Activated T-cell treated with anti-CD3 and anti-CD28 coated beads, Interleukin-2, amount 50 U/mL, for 24 hours (primary cell): ENCODE measurements around the gene CST7.
"Not testable (repeated sequence)": the region's sequence is repeated elsewhere in the genome, so short reads cannot be mapped to it uniquely, and the experiment has no call there.

Experiments
- DNase-seq: peaks from one replicate; pipeline ENCODE4 v3.0.0-alpha.2; 2020
- H3K27ac Mint-ChIP-seq: 2 replicates; pipeline ENCODE4 v1.8.0; 2020; ENCODE audit warnings: mild to moderate bottlenecking, mixed read lengths
- H3K27me3 Mint-ChIP-seq: 2 replicates; pipeline ENCODE4 v1.8.0; 2020; ENCODE audit warnings: mixed read lengths
- H3K36me3 Mint-ChIP-seq: 2 replicates; pipeline ENCODE4 v1.8.0; 2020; ENCODE audit warnings: low read depth, mixed read lengths
- H3K4me1 Mint-ChIP-seq: 2 replicates; pipeline ENCODE4 v1.8.0; 2020; ENCODE audit warnings: low read depth, mixed read lengths
- H3K4me3 Mint-ChIP-seq: 2 replicates; pipeline ENCODE4 v1.8.0; 2020; ENCODE audit warnings: mild to moderate bottlenecking, moderate library complexity, mixed read lengths
- H3K9me3 Mint-ChIP-seq: 2 replicates; pipeline ENCODE4 v1.8.0; 2020; ENCODE audit warnings: mixed read lengths

CST7 gene

DNA sequence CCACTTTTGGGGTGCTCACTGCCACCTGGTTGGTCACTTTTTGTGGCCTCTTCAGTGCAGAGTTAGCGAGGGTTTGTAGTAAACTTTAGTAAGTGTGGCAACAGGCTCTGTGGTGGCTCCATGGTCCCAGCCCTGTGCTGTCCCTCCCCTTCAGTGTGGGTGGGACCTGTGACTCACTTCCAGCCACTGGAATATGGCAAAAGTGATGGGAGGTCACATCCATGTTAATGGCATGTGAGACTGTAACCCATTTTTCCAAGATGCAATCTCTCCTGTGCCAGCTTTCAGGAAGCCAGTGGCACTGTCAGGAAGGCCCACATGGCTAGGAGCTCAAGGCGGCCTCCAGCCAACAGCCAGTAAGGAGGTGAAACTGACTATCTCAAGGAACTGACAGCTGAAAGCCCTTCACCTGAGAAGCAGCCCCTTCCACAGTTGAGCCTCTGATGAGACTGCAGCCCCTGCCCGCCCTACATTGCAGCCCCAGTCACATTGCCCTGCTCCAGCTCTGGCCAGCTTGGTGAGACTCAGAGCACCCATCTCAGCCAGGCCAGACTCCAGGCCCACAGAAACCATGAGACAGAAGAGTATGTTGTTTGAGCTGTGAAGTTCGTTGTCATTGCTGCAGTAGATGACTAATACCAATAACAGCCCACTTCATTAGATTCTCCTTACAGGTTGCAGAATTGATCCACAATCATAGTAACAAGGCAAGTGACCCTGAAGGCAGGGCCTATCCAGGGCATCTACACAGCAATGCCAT is 13.1 kb upstream of the CST7 start:
- no peaks in the 10 kb centered on the region for H3K27me3 Mint-ChIP-seq
- DNase-seq, result no peak
- H3K9me3 Mint-ChIP-seq, result peaks cover 10% of the 10 kb centered on the region
- peak overlapping the region; percentile 39 for H3K27ac Mint-ChIP-seq
- H3K4me1 Mint-ChIP-seq, result peaks cover 28% of the 10 kb centered on the region
- peaks cover 2% of the 10 kb centered on the region for H3K36me3 Mint-ChIP-seq
- H3K4me3 Mint-ChIP-seq, result no peak overlapping the region

DNA sequence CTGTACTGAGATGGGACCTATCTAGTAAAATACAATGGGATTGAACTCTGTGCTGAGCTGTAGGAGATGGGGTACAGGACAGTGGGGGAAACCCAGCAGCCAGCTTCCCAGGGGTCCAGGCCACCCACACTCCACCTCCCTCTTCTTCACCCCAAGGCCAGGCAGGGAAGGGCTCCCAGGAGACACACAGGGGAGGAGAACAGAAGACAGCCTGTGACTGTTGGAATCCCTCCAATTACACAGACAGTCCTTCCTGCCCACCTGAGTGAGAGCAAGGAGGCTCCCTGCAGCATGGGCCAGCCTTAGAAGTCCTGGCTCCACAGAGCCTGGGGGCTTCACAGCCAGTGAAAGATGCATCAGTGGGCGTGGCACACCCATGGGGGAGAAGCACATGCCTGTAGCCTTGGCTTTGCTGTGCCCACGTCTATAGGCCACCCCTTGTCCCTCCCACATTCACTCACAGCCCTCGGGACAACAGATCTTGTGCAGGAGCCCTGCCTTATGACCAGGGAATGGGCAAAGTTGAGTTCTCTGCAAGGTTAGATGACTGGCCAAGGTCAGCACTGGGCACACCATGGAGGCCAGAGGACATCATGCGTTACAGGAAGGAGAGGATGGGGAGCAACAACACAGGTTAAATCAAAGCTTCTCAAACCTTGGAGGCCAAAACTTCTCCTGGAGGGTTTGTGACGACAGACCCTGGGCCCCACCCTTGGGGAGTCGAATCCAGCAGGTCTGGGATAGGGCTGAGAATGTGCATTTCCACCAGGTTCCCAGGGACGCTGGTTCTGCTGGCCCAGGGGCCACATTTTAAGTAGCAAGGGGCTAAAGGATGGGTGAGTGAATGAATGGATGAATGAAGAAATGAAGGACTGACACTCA is 12.3 kb upstream of the CST7 start:
- peak; percentile 19 for DNase-seq
- no peak overlapping the region for H3K4me3 Mint-ChIP-seq
- peaks cover 20% of the 10 kb centered on the region for H3K4me1 Mint-ChIP-seq
- peaks cover 2% of the 10 kb centered on the region for H3K36me3 Mint-ChIP-seq
- no peaks in the 10 kb centered on the region for H3K27me3 Mint-ChIP-seq
- peaks cover 16% of the 10 kb centered on the region for H3K9me3 Mint-ChIP-seq
- peak overlapping the region; percentile 39 for H3K27ac Mint-ChIP-seq

DNA sequence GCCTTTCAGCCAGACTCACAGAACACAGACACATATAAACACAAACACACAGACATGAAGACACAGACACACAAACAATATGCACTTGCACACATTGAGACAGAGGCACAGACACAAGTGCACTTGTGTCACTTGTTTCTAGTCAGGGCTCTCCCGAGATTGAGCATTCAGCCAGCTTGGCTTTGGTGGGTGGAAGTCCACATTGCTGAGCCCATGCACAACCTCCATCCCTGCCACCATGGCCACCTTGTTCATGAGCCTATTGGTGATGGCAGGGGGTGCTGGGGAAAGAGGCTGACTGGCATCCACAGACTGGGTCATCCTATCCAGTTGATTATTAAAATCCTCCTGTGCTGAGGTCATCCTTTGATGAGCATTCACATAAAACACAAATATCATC is 11.5 kb upstream of the CST7 start:
- peaks cover 12% of the 10 kb centered on the region for H3K4me1 Mint-ChIP-seq
- no peak overlapping the region for H3K4me3 Mint-ChIP-seq
- H3K27me3 Mint-ChIP-seq, result no peaks in the 10 kb centered on the region
- no peak overlapping the region for H3K27ac Mint-ChIP-seq
- no peak for DNase-seq
- H3K36me3 Mint-ChIP-seq, result peaks cover 2% of the 10 kb centered on the region
- peaks cover 24% of the 10 kb centered on the region for H3K9me3 Mint-ChIP-seq

DNA sequence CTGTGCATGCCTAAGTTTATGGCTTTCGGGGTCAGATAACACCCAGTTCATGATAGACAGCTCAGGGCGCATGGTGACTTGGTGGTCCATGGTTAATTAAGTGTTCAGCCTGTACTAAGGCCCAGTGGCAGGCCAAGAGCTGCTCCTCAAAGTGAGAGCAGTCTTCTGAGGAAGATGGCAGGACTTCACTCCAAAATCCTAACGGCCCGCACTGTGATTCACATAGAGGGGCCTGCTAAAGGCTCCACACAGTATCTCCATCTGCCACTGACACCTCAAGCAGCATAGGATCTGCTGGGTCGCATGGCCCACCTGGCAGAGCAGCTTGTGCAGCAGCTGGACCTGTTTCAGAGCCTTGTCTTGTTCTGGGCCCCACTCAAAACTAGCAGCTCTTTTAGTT is 10.6 kb upstream of the CST7 start:
- no peak for DNase-seq
- Mint-ChIP-seq H3K9me3 (peaks cover 24% of the 10 kb centered on the region), H3K27ac (no peak overlapping the region)

DNA sequence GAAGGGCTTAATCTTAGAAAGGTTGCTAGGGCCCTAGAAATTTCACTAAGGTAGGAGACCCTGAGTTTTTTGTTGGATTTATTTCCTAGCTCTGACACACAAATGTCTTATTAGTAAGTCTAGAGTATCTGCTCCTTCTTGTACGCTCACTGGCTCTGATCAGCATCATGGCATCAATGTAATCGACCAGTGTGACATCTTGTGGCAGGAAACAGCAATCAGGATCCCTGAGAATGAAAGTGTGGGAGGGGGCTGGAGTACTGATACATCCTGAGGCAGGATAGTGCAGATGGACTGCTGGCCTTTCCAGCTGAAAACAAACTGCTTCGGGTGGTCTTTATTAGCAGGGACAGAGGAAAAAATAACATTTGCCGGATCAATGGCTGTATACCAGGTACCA is 10.0 kb upstream of the CST7 start:
- Mint-ChIP-seq H3K36me3 (peaks cover 2% of the 10 kb centered on the region), H3K4me1 (peaks cover 8% of the 10 kb centered on the region), H3K27me3 (no peaks in the 10 kb centered on the region), H3K9me3 (peaks cover 25% of the 10 kb centered on the region), H3K4me3 (no peak overlapping the region), H3K27ac (no peak overlapping the region)
- no peak for DNase-seq

More for the DNA sequence above, 10.6 kb upstream of the CST7 start:
- Mint-ChIP-seq H3K27me3 (no peaks in the 10 kb centered on the region), H3K4me3 (no peak overlapping the region), H3K36me3 (peaks cover 2% of the 10 kb centered on the region), H3K4me1 (peaks cover 8% of the 10 kb centered on the region)

DNA sequence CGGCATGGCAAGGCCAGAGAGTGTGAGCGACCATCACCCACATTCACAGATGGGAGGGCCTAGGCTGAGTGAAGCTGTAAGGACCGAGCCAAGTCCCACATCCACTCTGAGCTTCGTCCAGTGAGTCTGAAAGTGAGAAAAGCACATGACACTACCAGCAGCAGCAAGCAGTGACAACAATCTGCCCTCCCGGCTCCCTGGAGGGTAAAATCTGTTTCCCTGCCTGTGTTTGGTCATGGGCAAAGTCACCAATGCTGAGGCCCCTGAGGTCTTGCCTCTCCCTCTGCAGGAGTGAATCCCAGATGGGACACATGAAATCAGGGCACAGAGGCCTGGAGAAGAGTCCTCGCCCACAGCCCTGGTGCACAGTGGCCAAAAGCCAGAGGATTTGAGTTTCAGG is 6.4 kb upstream of the CST7 start:
- Mint-ChIP-seq H3K9me3 (peaks cover 57% of the 10 kb centered on the region), H3K4me1 (peaks cover 13% of the 10 kb centered on the region), H3K27me3 (no peaks in the 10 kb centered on the region), H3K4me3 (no peak overlapping the region), H3K36me3 (peaks cover 25% of the 10 kb centered on the region), H3K27ac (no peak overlapping the region)
- DNase-seq, result peak; percentile 17

DNA sequence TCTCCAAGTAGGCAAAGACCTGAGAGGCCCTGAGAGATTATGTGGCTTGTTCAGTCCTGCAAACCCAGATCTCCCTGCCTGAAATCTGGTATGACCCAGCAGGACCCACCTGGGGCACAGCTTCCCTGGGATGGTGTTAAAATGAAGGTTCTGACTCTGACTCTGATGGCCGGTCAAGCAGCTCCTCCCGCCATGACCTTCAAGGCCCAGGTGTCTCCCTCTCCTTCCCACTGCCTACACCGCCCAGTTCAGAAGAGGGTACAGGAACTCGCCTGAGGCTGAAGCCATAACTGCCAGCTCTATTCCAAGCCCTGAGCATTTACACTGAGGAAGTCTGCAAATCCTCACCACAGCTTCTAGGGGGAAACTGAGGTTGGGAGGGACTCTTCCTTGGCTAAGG is 5.9 kb upstream of the CST7 start:
- DNase-seq, result no peak
- no peak overlapping the region for H3K4me3 Mint-ChIP-seq
- H3K4me1 Mint-ChIP-seq, result peaks cover 19% of the 10 kb centered on the region
- H3K36me3 Mint-ChIP-seq, result peaks cover 31% of the 10 kb centered on the region
- H3K9me3 Mint-ChIP-seq, result peaks cover 61% of the 10 kb centered on the region
- H3K27me3 Mint-ChIP-seq, result no peaks in the 10 kb centered on the region
- H3K27ac Mint-ChIP-seq, result no peak overlapping the region

DNA sequence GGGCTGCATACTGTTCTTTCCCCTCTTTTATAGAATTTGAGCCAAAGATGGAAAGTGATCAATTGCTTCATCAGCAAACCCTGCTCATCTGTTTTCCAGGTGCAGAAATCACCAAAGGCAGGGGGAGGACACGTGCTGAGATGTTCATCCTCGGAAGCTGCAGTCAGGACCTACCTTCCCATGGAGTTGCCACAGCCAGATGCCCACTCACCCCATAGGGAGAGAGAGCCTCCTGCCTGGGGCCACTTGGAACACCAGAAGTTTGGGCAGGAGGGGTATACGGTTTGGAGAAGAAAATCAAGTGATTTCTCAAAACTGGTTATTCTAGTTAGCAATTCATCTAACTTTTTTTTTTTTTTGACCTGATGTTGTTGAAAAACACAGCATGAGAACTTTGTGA is 5.3 kb upstream of the CST7 start:
- Mint-ChIP-seq H3K27me3 (no peaks in the 10 kb centered on the region), H3K4me3 (no peak overlapping the region), H3K4me1 (peaks cover 24% of the 10 kb centered on the region), H3K9me3 (peaks cover 65% of the 10 kb centered on the region), H3K27ac (no peak overlapping the region), H3K36me3 (peaks cover 35% of the 10 kb centered on the region)
- DNase-seq, result no peak

DNA sequence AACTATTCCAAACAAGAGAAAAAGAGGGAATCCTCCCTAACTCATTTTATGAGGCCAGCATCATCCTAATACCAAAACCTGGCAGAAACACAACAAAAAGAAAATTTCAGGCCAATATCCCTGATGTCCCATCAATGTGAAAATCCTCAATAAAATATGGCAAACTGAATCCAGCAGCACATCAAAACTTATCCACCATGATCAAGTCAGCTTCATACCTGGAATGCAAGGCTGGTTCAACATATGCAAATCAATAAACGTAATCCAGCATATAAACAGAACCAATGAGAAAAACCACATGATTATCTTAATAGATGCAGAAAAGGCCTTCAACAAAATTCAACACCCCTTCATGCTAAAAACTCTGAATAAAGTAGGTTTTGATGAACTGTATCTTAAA is 2.7 kb upstream of the CST7 start:
- not testable (repeated sequence) for H3K4me3 Mint-ChIP-seq, H3K27me3 Mint-ChIP-seq, H3K27ac Mint-ChIP-seq, DNase-seq
- H3K4me1 Mint-ChIP-seq, result peaks cover 44% of the 10 kb centered on the region
- peaks cover 47% of the 10 kb centered on the region for H3K36me3 Mint-ChIP-seq
- peaks cover 54% of the 10 kb centered on the region for H3K9me3 Mint-ChIP-seq

DNA sequence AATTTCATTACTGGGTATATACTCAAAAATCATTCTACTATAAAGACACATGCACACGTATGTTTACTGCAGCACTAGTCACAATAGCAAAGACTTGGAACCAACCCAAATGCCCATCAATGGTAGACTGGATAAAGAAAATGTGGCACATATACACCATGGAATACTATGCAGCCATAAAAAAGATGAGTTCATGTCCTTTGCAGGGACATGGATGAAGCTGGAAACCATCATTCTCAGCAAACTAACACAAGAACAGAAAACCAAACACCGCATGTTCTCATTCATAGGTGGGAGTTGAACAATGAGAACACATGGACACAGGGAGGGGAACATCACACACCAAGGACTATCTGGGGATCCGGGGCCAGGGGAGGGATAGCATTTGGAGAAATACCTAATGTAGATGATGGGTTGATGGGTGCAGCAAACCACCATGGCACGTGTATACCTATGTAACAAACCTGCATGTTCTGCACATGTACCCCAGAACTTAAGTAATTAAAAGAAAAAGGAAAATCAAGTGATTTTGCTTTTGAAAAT is 602 bp upstream of the CST7 start:
- peak; percentile 28 for DNase-seq
- not testable (repeated sequence) for H3K27me3 Mint-ChIP-seq
- peaks cover 42% of the 10 kb centered on the region for H3K9me3 Mint-ChIP-seq
- peak overlapping the region; percentile 96 for H3K27ac Mint-ChIP-seq
- peak overlapping the region; percentile 87 for H3K4me3 Mint-ChIP-seq
- peaks cover 60% of the 10 kb centered on the region for H3K4me1 Mint-ChIP-seq
- H3K36me3 Mint-ChIP-seq, result peaks cover 63% of the 10 kb centered on the region

DNA sequence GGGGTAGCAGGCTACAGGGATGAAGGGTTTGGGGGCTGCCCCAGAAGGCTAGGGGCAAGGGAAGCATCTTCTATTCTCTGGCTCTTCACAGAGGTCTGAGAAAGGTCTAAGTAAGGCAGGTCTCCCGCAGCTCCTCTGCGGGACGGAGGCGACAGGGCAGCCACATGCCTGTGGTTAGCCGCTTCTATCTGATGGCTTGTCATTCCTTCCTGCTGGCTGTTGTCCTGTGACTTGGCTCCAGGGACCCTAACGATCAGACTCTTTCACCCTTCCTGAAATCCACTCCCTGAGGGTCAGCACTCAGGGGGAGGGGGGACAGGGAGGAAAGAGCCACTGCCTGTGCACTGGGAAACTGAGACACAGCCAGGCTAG is 673 bp downstream of the CST7 start:
- Mint-ChIP-seq H3K36me3 (peaks cover 74% of the 10 kb centered on the region), H3K27ac (peak overlapping the region; percentile 96), H3K4me3 (peak overlapping the region; percentile 87), H3K4me1 (peaks cover 71% of the 10 kb centered on the region), H3K9me3 (peaks cover 35% of the 10 kb centered on the region), H3K27me3 (no peaks in the 10 kb centered on the region)
- DNase-seq, result peak; percentile 58

DNA sequence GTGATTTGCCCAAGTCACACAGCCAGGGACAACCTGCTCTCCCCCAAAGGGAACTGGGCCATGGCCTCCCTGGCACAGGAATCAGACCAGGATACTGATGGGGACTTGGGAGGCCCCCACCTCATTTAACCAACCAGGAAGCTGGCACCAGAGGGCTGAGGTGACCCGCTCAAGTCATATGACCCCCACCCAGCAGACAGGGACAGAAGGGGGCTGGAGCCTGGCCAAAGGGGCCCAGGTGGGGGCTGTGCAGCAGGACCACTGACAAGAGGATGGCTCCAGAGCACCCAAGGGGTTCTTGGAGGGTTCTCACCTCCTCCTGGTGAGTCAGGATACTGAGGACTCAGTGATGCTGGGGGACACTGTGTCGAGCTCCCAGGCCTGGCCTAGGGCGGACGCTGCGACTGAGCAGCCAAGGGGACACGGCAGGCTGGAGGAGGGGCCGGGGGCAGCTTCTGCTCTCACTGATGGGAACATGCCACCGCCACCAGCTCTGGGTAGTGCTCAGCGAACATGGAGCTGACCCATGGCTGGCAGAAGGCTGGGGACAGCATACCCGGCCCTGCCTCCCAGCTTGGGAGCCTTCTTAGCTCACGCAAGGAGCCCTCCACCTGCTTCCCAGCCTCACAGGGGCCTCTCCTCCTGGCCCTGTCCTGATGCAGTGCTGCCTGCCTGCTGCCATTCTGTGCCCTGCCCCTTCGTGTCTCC is 1.2 kb downstream of the CST7 start:
- H3K27ac Mint-ChIP-seq, result peak overlapping the region; percentile 96
- peak overlapping the region; percentile 87 for H3K4me3 Mint-ChIP-seq
- DNase-seq, result no peak
- peaks cover 32% of the 10 kb centered on the region for H3K9me3 Mint-ChIP-seq
- no peaks in the 10 kb centered on the region for H3K27me3 Mint-ChIP-seq
- peaks cover 78% of the 10 kb centered on the region for H3K36me3 Mint-ChIP-seq
- peaks cover 75% of the 10 kb centered on the region for H3K4me1 Mint-ChIP-seq

DNA sequence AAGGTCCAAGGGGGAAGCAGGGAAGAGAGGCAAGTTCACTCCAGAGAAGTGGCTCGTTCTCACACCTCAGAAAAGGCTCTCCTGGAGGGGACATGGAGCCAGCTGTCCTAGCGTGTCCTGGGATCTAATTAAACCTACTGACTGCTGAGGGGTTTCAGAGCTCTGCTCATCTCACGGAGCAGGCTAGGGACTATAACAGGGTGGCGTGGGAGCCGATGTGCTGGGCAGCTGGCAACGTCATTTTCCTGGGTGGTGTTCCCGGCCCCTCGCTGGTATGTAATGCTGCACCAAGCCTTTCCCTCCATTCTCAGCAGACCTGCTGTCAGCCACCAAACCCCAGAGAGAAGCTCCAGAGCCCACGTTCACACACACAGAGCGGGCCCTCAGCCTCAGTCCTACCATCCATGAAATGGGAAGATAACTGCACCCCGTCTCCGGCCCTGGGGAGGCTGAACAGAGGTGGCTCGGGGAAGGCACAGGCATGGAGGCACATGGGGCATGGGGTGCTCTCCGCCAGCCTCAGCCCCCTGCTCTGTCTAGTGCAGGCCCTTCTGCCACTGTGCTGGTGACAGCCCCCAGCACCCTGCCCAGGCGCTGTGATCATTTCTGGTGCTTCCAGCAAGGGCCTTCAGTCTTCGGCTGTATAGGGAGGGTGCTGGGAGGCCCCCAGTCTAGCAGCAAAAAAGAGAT is 1.9 kb downstream of the CST7 start:
- H3K27me3 Mint-ChIP-seq, result no peaks in the 10 kb centered on the region
- DNase-seq, result no peak
- peak overlapping the region; percentile 84 for H3K27ac Mint-ChIP-seq
- H3K4me3 Mint-ChIP-seq, result peak overlapping the region; percentile 87
- H3K36me3 Mint-ChIP-seq, result peaks cover 78% of the 10 kb centered on the region
- H3K4me1 Mint-ChIP-seq, result peaks cover 74% of the 10 kb centered on the region
- peaks cover 25% of the 10 kb centered on the region for H3K9me3 Mint-ChIP-seq

DNA sequence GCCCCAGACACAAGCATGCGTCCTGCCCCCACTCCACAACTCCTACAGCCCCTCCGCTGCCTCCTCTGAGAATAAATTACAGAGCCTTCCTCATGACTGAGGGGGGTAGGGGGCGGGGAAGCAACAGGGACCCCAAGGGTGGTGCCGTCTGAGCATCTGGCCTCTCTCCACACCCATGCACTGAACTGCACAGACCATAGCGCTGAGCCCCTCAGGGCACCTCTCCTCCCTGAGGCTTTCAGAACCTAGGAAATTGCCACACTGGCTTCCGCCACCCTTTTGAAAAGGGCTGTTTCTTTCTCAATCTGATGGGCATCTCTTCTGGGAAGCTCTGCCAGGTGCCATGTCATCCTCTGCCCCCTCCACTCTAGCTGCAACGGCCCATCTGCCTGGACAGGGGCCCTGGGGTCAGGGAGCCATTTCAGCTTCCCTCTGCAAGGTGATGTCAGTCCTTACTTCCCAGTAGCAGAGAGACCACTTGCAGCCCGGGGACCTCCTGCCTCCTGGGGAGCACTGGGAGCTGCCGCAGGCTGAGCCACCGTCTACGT is 2.5 kb downstream of the CST7 start:
- no peaks in the 10 kb centered on the region for H3K27me3 Mint-ChIP-seq
- peaks cover 78% of the 10 kb centered on the region for H3K36me3 Mint-ChIP-seq
- peak overlapping the region; percentile 84 for H3K27ac Mint-ChIP-seq
- peak overlapping the region; percentile 87 for H3K4me3 Mint-ChIP-seq
- H3K4me1 Mint-ChIP-seq, result peaks cover 78% of the 10 kb centered on the region
- H3K9me3 Mint-ChIP-seq, result peaks cover 20% of the 10 kb centered on the region
- no peak for DNase-seq
